ENCODE results near the gene SMAD4. TPM values are rescaled to one million over a fixed set of nuclear protein-coding genes. Genes with fewer than 3 reads are reported as not detected.

The SMAD4 gene
- polyA plus RNA-seq, 1 donor (not counting 4 experiments of a cell fraction or from before 2014, with no cell fraction given) = 68.2 TPM

DNA sequence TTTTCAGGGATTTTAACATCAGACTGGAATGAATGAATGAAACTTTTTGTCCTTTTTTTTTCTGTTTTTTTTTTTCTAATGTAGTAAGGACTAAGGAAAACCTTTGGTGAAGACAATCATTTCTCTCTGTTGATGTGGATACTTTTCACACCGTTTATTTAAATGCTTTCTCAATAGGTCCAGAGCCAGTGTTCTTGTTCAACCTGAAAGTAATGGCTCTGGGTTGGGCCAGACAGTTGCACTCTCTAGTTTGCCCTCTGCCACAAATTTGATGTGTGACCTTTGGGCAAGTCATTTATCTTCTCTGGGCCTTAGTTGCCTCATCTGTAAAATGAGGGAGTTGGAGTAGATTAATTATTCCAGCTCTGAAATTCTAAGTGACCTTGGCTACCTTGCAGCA is 53.4 kb downstream of the SMAD4 start:
- Histone ChIP-seq H3K27ac (ENCODE audit: control insufficient read depth, insufficient read depth, low read length) (no peak overlapping the region), H3K9ac (ENCODE audit: control insufficient read depth, extremely low read depth, insufficient read depth, low read length) (no peak overlapping the region), H3K9me1 (ENCODE audit: control insufficient read depth, extremely low read depth, insufficient read depth, low read length) (no peaks in the 10 kb centered on the region), H4K20me1 (ENCODE audit: control insufficient read depth, extremely low read depth, insufficient read depth, low read length) (no peaks in the 10 kb centered on the region), H3K9me3 (ENCODE audit: control insufficient read depth, low read depth, low read length) (no peaks in the 10 kb centered on the region), H3K79me2 (ENCODE audit: control insufficient read depth, insufficient read depth, low read length) (no peaks in the 10 kb centered on the region), H3K4me1 (ENCODE audit: control insufficient read depth, extremely low read depth, insufficient read depth, low read length) (no peaks in the 10 kb centered on the region), H3K36me3 (ENCODE audit: control insufficient read depth in 2 of 2, extremely low read depth in 1 of 2, insufficient read depth in 2 of 2, low read length in 2 of 2) (peaks cover 5 to 8% of the 10 kb centered on the region in 2 experiments), H3K4me3 (ENCODE audit: control insufficient read depth in 2 of 3, extremely low read depth in 1 of 3, insufficient read depth in 2 of 3, low read depth in 1 of 3, low read length in 3 of 3) (no peak overlapping the region), H2AFZ (ENCODE audit: control insufficient read depth, low read length) (no peak overlapping the region), H3K27me3 (ENCODE audit: control insufficient read depth, extremely low read depth, insufficient read depth, low read length) (no peaks in the 10 kb centered on the region), H3K4me2 (ENCODE audit: control insufficient read depth, extremely low read depth, insufficient read depth, low read depth, low read length) (no peak overlapping the region)
- FAIRE-seq (no peak), DNase-seq (ENCODE audit: low read depth, low spot score) (no peak)
- TF ChIP-seq, protein P1, sequence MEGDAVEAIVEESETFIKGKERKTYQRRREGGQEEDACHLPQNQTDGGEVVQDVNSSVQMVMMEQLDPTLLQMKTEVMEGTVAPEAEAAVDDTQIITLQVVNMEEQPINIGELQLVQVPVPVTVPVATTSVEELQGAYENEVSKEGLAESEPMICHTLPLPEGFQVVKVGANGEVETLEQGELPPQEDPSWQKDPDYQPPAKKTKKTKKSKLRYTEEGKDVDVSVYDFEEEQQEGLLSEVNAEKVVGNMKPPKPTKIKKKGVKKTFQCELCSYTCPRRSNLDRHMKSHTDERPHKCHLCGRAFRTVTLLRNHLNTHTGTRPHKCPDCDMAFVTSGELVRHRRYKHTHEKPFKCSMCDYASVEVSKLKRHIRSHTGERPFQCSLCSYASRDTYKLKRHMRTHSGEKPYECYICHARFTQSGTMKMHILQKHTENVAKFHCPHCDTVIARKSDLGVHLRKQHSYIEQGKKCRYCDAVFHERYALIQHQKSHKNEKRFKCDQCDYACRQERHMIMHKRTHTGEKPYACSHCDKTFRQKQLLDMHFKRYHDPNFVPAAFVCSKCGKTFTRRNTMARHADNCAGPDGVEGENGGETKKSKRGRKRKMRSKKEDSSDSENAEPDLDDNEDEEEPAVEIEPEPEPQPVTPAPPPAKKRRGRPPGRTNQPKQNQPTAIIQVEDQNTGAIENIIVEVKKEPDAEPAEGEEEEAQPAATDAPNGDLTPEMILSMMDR (optimal IDR thresholded peaks at IDR 0.05 in 1 of 3, IDR thresholded peaks at IDR 0.05 in 1 of 3, conservative IDR thresholded peaks at IDR 0.05 in 1 of 3; ENCODE audit: extremely low read depth in 1 of 3, insufficient read depth in 2 of 3, low read length in 3 of 3) = no peak
- no peak for TF ChIP-seq EZH2 (IDR thresholded peaks at IDR 0.05; ENCODE audit: low read length)
- dilution Hi-C loops (cut with MboI; ENCODE audit: extremely low pct_ligation_motif_present, low sequenced_read_pairs) = no loop called here

DNA sequence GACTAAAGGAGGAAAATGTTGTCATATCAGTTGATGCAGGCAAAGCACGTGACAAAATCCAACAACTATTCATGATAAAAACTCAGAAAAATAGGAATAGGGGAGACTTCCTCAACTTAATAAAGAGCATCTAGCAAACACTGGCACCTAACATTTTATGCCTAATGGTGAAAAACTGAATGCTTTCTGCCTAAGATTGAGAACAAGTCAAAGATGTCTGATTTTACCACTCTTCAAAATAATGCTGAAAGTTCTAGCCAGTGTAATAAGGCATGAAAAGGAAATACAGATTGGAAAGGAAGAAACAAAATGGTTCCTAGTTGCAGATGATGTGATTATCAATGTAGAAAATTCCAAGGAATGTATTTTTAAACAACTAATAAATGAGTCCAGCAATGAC is 58.4 kb downstream of the SMAD4 start:
- Histone ChIP-seq H3K79me2 (ENCODE audit: control insufficient read depth, insufficient read depth, low read length) (no peaks in the 10 kb centered on the region), H3K9ac (ENCODE audit: control insufficient read depth, extremely low read depth, insufficient read depth, low read length) (no peak overlapping the region)
- dilution Hi-C loops (cut with MboI; ENCODE audit: extremely low pct_ligation_motif_present, low sequenced_read_pairs) = no loop called here

More for the DNA sequence above, 58.4 kb downstream of the SMAD4 start:
- H3K4me3 ChIP-seq (ENCODE audit: control insufficient read depth in 2 of 3, extremely low read depth in 1 of 3, insufficient read depth in 2 of 3, low read depth in 1 of 3, low read length in 3 of 3) = no peak overlapping the region
- H3K27me3 ChIP-seq (ENCODE audit: control insufficient read depth, extremely low read depth, insufficient read depth, low read length) = no peaks in the 10 kb centered on the region
- no peaks in the 10 kb centered on the region for H3K9me3 ChIP-seq (ENCODE audit: control insufficient read depth, low read depth, low read length)
- H3K9me1 ChIP-seq (ENCODE audit: control insufficient read depth, extremely low read depth, insufficient read depth, low read length) = no peaks in the 10 kb centered on the region
- DNase-seq (ENCODE audit: low read depth, low spot score) (no peak), FAIRE-seq (no peak)
- no peak overlapping the region for H3K4me2 ChIP-seq (ENCODE audit: control insufficient read depth, extremely low read depth, insufficient read depth, low read depth, low read length)
- peaks cover 3 to 4% of the 10 kb centered on the region in 2 experiments for H3K36me3 ChIP-seq (ENCODE audit: control insufficient read depth in 2 of 2, extremely low read depth in 1 of 2, insufficient read depth in 2 of 2, low read length in 2 of 2)
- no peaks in the 10 kb centered on the region for H4K20me1 ChIP-seq (ENCODE audit: control insufficient read depth, extremely low read depth, insufficient read depth, low read length)
- H2AFZ ChIP-seq (ENCODE audit: control insufficient read depth, low read length) = no peak overlapping the region
- no peak overlapping the region for H3K27ac ChIP-seq (ENCODE audit: control insufficient read depth, insufficient read depth, low read length)
- TF ChIP-seq EZH2 (IDR thresholded peaks at IDR 0.05; ENCODE audit: low read length) = no peak
- TF ChIP-seq, protein P1 (optimal IDR thresholded peaks at IDR 0.05 in 1 of 3, IDR thresholded peaks at IDR 0.05 in 1 of 3, conservative IDR thresholded peaks at IDR 0.05 in 1 of 3; ENCODE audit: extremely low read depth in 1 of 3, insufficient read depth in 2 of 3, low read length in 3 of 3) = no peak
- no peaks in the 10 kb centered on the region for H3K4me1 ChIP-seq (ENCODE audit: control insufficient read depth, extremely low read depth, insufficient read depth, low read length)
